K562 (cell line): ENCODE data around the gene H2BK1. TPM values are rescaled to one million over a fixed set of nuclear protein-coding genes. Genes with fewer than 3 reads are reported as not detected.

Source experiments
- ATAC-seq: fragments of 200-7000 bp; cut with Tn5 transposase; 3 replicates; pipeline ENCODE4 v1.9.1; 2020; ENCODE audit warnings: moderate library complexity
- BruUV-seq: library from RNA; stranded (reverse); fragments of 400-500 nt; replicated peaks from 2 replicates; lab custom pipeline; 2021; lab: Mats Ljungman, UMichigan
- CTCF ChIA-PET: fragments of 300-600 bp; formaldehyde crosslinking; extraction: SDS; loops from one replicate; lab custom pipeline; 2021; ENCODE audit warnings: low intra/inter-chr PET ratio; lab: Yijun Ruan, JAX
- POLR2A ChIA-PET: fragments of 300-600, 350-650 bp; sonication (Branson Sonifier 250); formaldehyde crosslinking; extraction: SDS; loops from one replicate; lab custom pipeline; 2021; ENCODE audit warnings: antibody characterized with exemption, inconsistent platforms; lab: Yijun Ruan, JAX
- DNase-seq, 4 experiments: peaks; one replicate each; pipeline versions ENCODE4 v3.0.0 to v3.0.0-alpha.2; 2011 to 2018; ENCODE audit warnings: low spot score in 3 of 4, mixed read lengths in 3 of 4; ENCODE audit errors: extremely low read depth in 1 of 4
- FAIRE-seq: peaks from 2 replicates; lab custom pipeline; 2011; peaks lifted over from hg19 to GRCh38; lab: Jason Lieb, UNC
- H2AFZ ChIP-seq: 2 replicates; pipeline ENCODE4 v1.6.0; 2011; ENCODE audit warnings: low read depth, low read length, control low read depth, inconsistent platforms
- H3K27ac ChIP-seq: fragments of 200-600 bp; 3 replicates; pipeline ENCODE4 v1.8.0; 2011; ENCODE audit warnings: low read depth, mild to moderate bottlenecking, control low read depth, inconsistent platforms, low read length, moderate library complexity, mixed read lengths; ENCODE audit errors: extremely low read depth
- H3K27me3 ChIP-seq, 2 experiments: fragments of 300-600 bp in 1 of 2; 2 replicates in 1 of 2; 3 replicates in 1 of 2; pipeline versions ENCODE4 v1.6.0 to v1.8.0; 2011; ENCODE audit warnings: inconsistent platforms in 2 of 2, low read length in 2 of 2, mild to moderate bottlenecking in 1 of 2, mixed read lengths in 1 of 2, moderate library complexity in 1 of 2; ENCODE audit not compliant: control insufficient read depth in 2 of 2, insufficient read depth in 2 of 2
- H3K36me3 ChIP-seq: fragments of 300-600 bp; 3 replicates; pipeline ENCODE4 v1.8.0; 2011; ENCODE audit warnings: mild to moderate bottlenecking, low read length, inconsistent platforms; ENCODE audit not compliant: control insufficient read depth, insufficient read depth
- H3K4me1 ChIP-seq, 2 experiments: fragments of 200-600 bp in 1 of 2; replicated peaks in 1 of 2; 2 replicates in 1 of 2; 3 replicates in 1 of 2; pipeline versions ENCODE4 v1.5.1 to v1.8.0; 2011; ENCODE audit warnings: inconsistent platforms in 2 of 2, low read length in 2 of 2, mild to moderate bottlenecking in 1 of 2, mixed read lengths in 1 of 2, moderate library complexity in 1 of 2; ENCODE audit not compliant: control insufficient read depth in 2 of 2, insufficient read depth in 2 of 2
- H3K4me2 ChIP-seq: 2 replicates; pipeline ENCODE4 v1.6.1; 2011; ENCODE audit warnings: low read length, control low read depth, inconsistent platforms, mixed read lengths; ENCODE audit not compliant: insufficient read depth
- H3K4me3 ChIP-seq: fragments of 200-600 bp; sonication (generic), shearing (Covaris generic); 2 replicates; pipeline ENCODE4 v1.5.1; 2016; ENCODE audit warnings: control low read depth, inconsistent platforms
- H3K79me2 ChIP-seq: fragments of 200-600 bp; 3 replicates; pipeline ENCODE4 v1.8.0; 2011; ENCODE audit warnings: low read length, inconsistent platforms; ENCODE audit not compliant: control insufficient read depth, insufficient read depth
- H3K9ac ChIP-seq, 2 experiments: 2 replicates each; pipeline versions ENCODE4 v1.6.0 to v1.6.1; 2011; ENCODE audit warnings: low read depth in 2 of 2, low read length in 2 of 2, control low read depth in 1 of 2, inconsistent platforms in 1 of 2, mild to moderate bottlenecking in 1 of 2, mixed read lengths in 1 of 2; ENCODE audit not compliant: insufficient read depth in 1 of 2
- H3K9me1 ChIP-seq: one replicate; pipeline ENCODE4 v1.6.0; 2011; ENCODE audit warnings: inconsistent platforms, mild to moderate bottlenecking, low read length, moderate library complexity; ENCODE audit not compliant: control insufficient read depth, insufficient read depth
- H3K9me3 ChIP-seq: replicated peaks from 2 replicates; pipeline ENCODE4 v1.5.1; 2011; ENCODE audit warnings: low read depth, low read length, inconsistent platforms; ENCODE audit not compliant: control insufficient read depth, insufficient read depth
- H4K20me1 ChIP-seq: replicated peaks from 2 replicates; pipeline ENCODE4 v1.6.1; 2011; ENCODE audit warnings: low read length, inconsistent platforms, mixed read lengths; ENCODE audit not compliant: control insufficient read depth, insufficient read depth
- CCNT2 ChIP-seq: IDR thresholded peaks from 2 replicates; pipeline ENCODE4 v1.6.1; 2011; ENCODE audit warnings: borderline replicate concordance, low read depth, mild to moderate bottlenecking, moderate library complexity, mixed read lengths, low read length; ENCODE audit not compliant: insufficient read length; ENCODE audit errors: extremely low read depth
- KAT8 ChIP-seq: fragments of 450-650 bp; IDR thresholded peaks from 2 replicates; pipeline ENCODE4 v1.6.1; 2016; ENCODE audit warnings: low read depth, mild to moderate bottlenecking
- MAFG ChIP-seq: fragments of 450-650 bp; conservative IDR thresholded peaks from 2 replicates; pipeline ENCODE4 v1.6.1; 2016; ENCODE audit warnings: missing genetic modification characterization, missing compliant biosample characterization
- MAZ ChIP-seq, 2 experiments: fragments of 450-650 bp in 1 of 2; sonication (generic) in 1 of 2; formaldehyde crosslinking; IDR thresholded peaks in 1 of 2; conservative IDR thresholded peaks in 1 of 2; 2 replicates each; pipeline versions ENCODE4 v1.4.0 to v1.5.0; 2020; ENCODE audit warnings: mild to moderate bottlenecking in 1 of 2, missing genetic modification reagents in 1 of 2
- RBM22 ChIP-seq: fragments of 200-400 bp; formaldehyde crosslinking; IDR thresholded peaks from 2 replicates; pipeline ENCODE4 v1.6.1; 2018; ENCODE audit warnings: low read length, low read depth; ENCODE audit not compliant: poor library complexity, severe bottlenecking
- SIN3A ChIP-seq, 2 experiments: fragments of 150-350 bp in 1 of 2; IDR thresholded peaks; 2 replicates each; pipeline ENCODE4 v1.6.1; 2011 to 2016; ENCODE audit warnings: borderline replicate concordance in 2 of 2, low read depth in 2 of 2, low read length in 2 of 2, mild to moderate bottlenecking in 2 of 2, moderate library complexity in 2 of 2; ENCODE audit not compliant: control insufficient read depth in 1 of 2
- ZNF263 ChIP-seq: sonication (generic); formaldehyde crosslinking; IDR thresholded peaks from 2 replicates; pipeline ENCODE4 v1.8.0; 2022; ENCODE audit warnings: mild to moderate bottlenecking, missing genetic modification reagents, borderline replicate concordance
- WGBS: fragments of 100-300 bp; shearing (Covaris generic); methylation state at CpG from one replicate; pipeline ENCODE4 v1.1.6; 2016; ENCODE audit warnings: low coverage, mixed read lengths; ENCODE audit not compliant: insufficient coverage; ENCODE audit errors: missing lambda C conversion rate; 5-methylcytosine and 5-hydroxymethylcytosine counted together
- in situ Hi-C: fragments of 300-500 bp; cut with MboI; formaldehyde crosslinking; loops from 4 replicates; pipeline ENCODE4 v1.15.0; 2018; ENCODE audit warnings: inconsistent platforms, mixed read lengths
- intact Hi-C: fragments of 100-400 bp; cut with micrococcal nuclease; formaldehyde crosslinking; loops from 2 replicates; pipeline ENCODE4 v1.14.2; 2022
- polyA plus RNA-seq, 8 experiments: library from polyadenylated mRNA; depleted of rRNA in 4 of 8; stranded (reverse) in 5 of 8; unstranded in 3 of 8; fragments of >200 nt; fragmentation: Nextera tagmentation in 2 of 8; fragmentation: Illumina TruSeq in 1 of 8; extraction: Ambion mirVana in 2 of 8; extraction: Trizol in 1 of 8; gene quantifications; 2 replicates each; pipeline versions ENCODE4 v1.2.1 to v1.2.3, GENCODE V29; 2011 to 2014; ENCODE audit warnings: inconsistent platforms in 1 of 8, missing spikeins in 1 of 8
- total RNA-seq, 7 experiments: library from RNA; depleted of rRNA in 6 of 7; stranded (reverse); fragments of >200 nt in 6 of 7; fragmentation: Illumina TruSeq in 2 of 7; extraction: Trizol in 2 of 7; gene quantifications; 2 replicates each; pipeline versions ENCODE4 v1.2.1 to v1.2.3, GENCODE V29; 2011 to 2021; ENCODE audit warnings: low replicate concordance in 1 of 7
- TF ChIP-seq, protein P1 (sequence below): fragments of 200-800 bp; sonication (Bioruptor generic); IDR thresholded peaks from 2 replicates; pipeline ENCODE4 v1.6.1; 2017; ENCODE audit warnings: missing genetic modification characterization, missing compliant biosample characterization
- TF ChIP-seq, protein P2 (sequence below): fragments of 450-650 bp; IDR thresholded peaks from 2 replicates; pipeline ENCODE4 v1.6.1; 2016; ENCODE audit warnings: low read depth

Gene H2BK1
- total and polyA plus RNA-seq, 9 of the 15 experiments (the other 6 are each of a cell fraction or from before 2014, with no cell fraction given): not detected

DNA sequence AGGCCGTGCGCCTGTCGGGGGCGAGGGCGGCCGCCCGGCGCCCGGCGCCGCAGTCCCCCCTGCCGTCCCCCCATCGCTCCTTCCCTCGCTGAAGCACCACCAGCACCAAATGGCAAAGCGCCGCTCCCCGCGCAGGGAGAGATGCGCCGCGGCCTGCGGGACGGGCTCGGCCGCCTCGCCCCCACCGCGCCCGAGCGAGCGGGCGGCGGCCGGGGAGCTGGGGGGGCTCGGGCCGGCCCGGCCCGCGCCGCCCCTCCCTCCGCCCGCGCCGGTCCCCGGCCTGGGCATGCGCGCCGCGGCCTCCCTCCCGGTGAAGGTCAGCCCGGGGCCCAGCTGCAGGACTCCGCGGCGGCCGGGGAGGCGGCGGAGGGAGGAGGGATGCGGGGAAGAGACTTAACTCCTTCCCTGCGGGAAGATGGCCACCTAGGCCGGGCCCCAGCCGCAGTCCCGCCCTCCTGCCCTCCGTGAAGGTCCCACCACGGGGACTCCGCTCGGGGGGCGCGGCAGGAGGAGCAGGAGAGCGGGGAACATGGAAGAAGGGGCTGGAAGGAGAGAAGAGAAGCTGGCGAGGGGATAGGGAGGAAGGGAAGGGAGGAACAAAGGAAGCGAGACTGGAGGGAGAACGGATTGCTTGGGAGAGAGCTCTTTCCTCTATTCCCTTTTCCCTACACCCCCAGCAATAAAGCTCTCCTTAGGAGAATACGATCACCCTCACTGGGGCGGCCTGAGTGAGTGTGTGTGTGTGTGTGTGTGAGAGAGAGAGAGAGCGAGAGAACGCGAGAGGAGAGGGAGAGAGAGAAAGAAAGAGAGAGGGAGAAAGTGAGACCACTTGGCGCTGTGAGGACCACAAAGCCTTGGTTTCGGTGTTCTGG is 41.6 kb upstream of the H2BK1 start:
- ATAC-seq (peak; percentile 64), DNase-seq (peak; percentile 71 to 97 (median 92)), FAIRE-seq (no peak)
- no TSS peak for BruUV-seq
- peaks cover 51 to 71% of the 10 kb centered on the region in 2 experiments for H3K27me3 ChIP-seq
- no peaks in the 10 kb centered on the region for H3K36me3 ChIP-seq
- no peak overlapping the region for H3K27ac ChIP-seq
- H2AFZ ChIP-seq: peak overlapping the region; percentile 71
- H3K9ac ChIP-seq: peak overlapping the region in 1 of 2 experiments; percentile 79; a peak in 2 of 4 replicates
- ChIA-PET CTCF (no interaction called here), POLR2A (interaction anchor here (0.6 to 2.3 kb wide), 7 partner anchors 10 to 939 kb away, joined by 3 to 14 read pairs (median 4); no protein-coding TSS in a partner anchor)
- peak overlapping the region; percentile 21 for H3K4me3 ChIP-seq
- no peaks in the 10 kb centered on the region for H3K9me1 ChIP-seq
- H3K4me1 ChIP-seq: peaks cover 21 to 54% of the 10 kb centered on the region in 2 experiments; a peak in 4 of 5 replicates
- WGBS: 6% methylated on average over 50 of the region's 79 CpGs
- intact Hi-C loops: no loop called here
- in situ Hi-C loops: no loop called here
- peaks cover 29% of the 10 kb centered on the region for H4K20me1 ChIP-seq
- peak overlapping the region; percentile 22; the same call in 1 of the 2 replicates for H3K4me2 ChIP-seq
- no peaks in the 10 kb centered on the region for H3K79me2 ChIP-seq
- no peaks in the 10 kb centered on the region for H3K9me3 ChIP-seq
- TF ChIP-seq SIN3A (IDR thresholded peaks at IDR 0.05; ENCODE audit: borderline replicate concordance in 2 of 2, control insufficient read depth in 1 of 2, low read depth in 2 of 2, low read length in 2 of 2): 0 out of 4 replicates have a peak, but pooled peaks of 1 of the 2 experiments have one; percentile 34
- peak in 1 of 2 experiments; percentile 41; a peak in 1 of 4 replicates for TF ChIP-seq MAZ (CRISPR knock-in tag; conservative IDR thresholded peaks at IDR 0.05 in 1 of 2, IDR thresholded peaks at IDR 0.05 in 1 of 2)
- peak; percentile 73 for TF ChIP-seq RBM22
- TF ChIP-seq, protein P1, sequence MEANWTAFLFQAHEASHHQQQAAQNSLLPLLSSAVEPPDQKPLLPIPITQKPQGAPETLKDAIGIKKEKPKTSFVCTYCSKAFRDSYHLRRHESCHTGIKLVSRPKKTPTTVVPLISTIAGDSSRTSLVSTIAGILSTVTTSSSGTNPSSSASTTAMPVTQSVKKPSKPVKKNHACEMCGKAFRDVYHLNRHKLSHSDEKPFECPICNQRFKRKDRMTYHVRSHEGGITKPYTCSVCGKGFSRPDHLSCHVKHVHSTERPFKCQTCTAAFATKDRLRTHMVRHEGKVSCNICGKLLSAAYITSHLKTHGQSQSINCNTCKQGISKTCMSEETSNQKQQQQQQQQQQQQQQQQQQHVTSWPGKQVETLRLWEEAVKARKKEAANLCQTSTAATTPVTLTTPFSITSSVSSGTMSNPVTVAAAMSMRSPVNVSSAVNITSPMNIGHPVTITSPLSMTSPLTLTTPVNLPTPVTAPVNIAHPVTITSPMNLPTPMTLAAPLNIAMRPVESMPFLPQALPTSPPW: peak; percentile 77
- TF ChIP-seq, protein P2, sequence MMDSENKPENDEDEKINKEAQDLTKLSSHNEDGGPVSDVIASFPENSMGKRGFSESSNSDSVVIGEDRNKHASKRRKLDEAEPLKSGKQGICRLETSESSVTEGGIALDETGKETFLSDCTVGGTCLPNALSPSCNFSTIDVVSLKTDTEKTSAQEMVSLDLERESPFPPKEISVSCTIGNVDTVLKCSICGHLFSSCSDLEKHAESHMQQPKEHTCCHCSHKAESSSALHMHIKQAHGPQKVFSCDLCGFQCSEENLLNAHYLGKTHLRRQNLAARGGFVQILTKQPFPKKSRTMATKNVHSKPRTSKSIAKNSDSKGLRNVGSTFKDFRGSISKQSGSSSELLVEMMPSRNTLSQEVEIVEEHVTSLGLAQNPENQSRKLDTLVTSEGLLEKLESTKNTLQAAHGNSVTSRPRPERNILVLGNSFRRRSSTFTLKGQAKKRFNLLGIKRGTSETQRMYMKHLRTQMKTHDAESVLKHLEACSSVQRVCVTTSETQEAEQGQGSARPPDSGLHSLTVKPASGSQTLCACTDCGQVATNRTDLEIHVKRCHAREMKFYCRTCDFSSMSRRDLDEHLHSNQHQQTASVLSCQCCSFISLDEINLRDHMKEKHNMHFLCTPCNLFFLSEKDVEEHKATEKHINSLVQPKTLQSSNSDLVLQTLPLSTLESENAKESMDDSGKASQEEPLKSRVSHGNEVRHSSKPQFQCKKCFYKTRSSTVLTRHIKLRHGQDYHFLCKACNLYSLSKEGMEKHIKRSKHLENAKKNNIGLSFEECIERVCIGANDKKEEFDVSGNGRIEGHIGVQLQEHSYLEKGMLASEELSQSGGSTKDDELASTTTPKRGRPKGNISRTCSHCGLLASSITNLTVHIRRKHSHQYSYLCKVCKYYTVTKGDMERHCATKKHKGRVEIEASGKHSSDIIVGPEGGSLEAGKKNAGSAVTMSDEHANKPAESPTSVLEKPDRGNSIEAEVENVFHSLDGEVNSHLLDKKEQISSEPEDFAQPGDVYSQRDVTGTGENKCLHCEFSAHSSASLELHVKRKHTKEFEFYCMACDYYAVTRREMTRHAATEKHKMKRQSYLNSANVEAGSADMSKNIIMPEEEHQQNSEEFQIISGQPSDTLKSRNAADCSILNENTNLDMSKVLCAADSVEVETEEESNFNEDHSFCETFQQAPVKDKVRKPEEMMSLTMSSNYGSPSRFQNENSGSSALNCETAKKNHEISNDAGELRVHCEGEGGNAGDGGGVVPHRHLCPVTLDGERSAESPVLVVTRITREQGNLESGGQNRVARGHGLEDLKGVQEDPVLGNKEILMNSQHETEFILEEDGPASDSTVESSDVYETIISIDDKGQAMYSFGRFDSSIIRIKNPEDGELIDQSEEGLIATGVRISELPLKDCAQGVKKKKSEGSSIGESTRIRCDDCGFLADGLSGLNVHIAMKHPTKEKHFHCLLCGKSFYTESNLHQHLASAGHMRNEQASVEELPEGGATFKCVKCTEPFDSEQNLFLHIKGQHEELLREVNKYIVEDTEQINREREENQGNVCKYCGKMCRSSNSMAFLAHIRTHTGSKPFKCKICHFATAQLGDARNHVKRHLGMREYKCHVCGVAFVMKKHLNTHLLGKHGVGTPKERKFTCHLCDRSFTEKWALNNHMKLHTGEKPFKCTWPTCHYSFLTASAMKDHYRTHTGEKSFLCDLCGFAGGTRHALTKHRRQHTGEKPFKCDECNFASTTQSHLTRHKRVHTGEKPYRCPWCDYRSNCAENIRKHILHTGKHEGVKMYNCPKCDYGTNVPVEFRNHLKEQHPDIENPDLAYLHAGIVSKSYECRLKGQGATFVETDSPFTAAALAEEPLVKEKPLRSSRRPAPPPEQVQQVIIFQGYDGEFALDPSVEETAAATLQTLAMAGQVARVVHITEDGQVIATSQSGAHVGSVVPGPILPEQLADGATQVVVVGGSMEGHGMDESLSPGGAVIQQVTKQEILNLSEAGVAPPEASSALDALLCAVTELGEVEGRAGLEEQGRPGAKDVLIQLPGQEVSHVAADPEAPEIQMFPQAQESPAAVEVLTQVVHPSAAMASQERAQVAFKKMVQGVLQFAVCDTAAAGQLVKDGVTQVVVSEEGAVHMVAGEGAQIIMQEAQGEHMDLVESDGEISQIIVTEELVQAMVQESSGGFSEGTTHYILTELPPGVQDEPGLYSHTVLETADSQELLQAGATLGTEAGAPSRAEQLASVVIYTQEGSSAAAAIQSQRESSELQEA: no peak
- no peak for TF ChIP-seq MAFG (tag)
- peak; percentile 96 for TF ChIP-seq ZNF263 (CRISPR knock-in tag)
- TF ChIP-seq KAT8: no peak
- peak; percentile 53 for TF ChIP-seq CCNT2
